ENCODE data around the gene GCAT.

The GCAT gene

GRCh38 chr22:37764622-37765021 lies 43.1 kb upstream of the GCAT start:
- no peak overlapping the region for H3K4me3 ChIP-seq (ENCODE audit: low read depth, low read length)
- no peak for TF ChIP-seq CTCF (IDR thresholded peaks at IDR 0.05; ENCODE audit: low read depth, low read length)

DNA sequence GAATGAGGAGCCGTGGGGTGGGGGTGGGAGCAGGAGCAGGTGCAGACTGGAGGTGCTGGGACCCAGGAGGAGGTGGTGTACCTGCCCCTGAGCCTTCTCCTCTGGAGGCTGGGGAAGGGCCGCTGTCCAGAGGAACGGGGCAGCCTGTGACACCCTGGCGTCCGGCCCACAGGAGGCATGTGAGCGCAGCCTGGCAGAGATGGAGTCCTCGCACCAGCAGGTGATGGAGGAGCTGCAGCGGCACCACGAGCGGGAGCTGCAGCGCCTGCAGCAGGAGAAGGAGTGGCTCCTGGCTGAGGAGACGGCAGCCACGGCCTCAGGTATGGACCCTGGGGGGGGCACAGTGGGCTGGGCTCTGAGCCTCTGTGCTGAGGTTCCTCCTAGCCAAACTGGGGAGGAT lies 42.2 kb upstream of the GCAT start:
- no peak overlapping the region for H3K4me3 ChIP-seq (ENCODE audit: low read depth, low read length)
- TF ChIP-seq CTCF (IDR thresholded peaks at IDR 0.05; ENCODE audit: low read depth, low read length) = no peak

DNA sequence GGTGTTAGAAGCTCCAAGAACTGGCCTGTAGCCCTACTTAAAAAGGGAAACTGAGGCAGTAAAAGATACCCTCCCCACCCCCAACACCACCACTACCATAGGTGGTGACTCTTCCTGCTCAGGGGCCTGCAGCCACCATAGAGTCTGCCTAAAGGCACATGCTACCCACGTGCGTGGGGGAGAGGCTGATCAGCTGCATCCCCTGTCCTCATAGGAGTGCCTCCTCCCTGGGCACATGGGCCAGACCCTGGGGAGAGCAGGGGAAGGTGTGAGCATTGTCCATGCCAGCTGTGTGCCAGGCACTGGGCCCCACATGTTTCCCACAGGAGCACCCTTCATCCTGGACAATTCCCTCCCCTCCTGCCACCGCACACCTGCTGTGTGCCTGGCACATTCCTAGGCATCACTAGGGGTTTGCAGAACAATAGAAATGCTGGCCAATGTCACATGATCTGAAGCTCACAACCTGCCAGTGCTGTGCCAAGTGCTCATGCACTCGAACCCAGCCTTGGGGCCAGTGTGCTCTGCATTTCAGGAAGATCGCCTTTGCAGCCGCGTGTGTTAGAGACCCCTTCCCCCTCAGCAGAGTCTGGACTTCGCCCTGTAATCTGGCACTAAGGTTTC lies 41.7 kb upstream of the GCAT start:
- TF ChIP-seq CTCF (IDR thresholded peaks at IDR 0.05; ENCODE audit: low read depth, low read length) = no peak
- no peak overlapping the region for H3K4me3 ChIP-seq (ENCODE audit: low read depth, low read length)

GRCh38 chr22:37768273-37768672 lies 39.5 kb upstream of the GCAT start:
- H3K4me3 ChIP-seq (ENCODE audit: low read depth, low read length) = no peak overlapping the region
- TF ChIP-seq CTCF (IDR thresholded peaks at IDR 0.05; ENCODE audit: low read depth, low read length) = peak; percentile 42; the same call in 1 of the 2 replicates

GRCh38 chr22:37769056-37769455 lies 38.7 kb upstream of the GCAT start:
- no peak for TF ChIP-seq CTCF (IDR thresholded peaks at IDR 0.05; ENCODE audit: low read depth, low read length)
- no peak overlapping the region for H3K4me3 ChIP-seq (ENCODE audit: low read depth, low read length)

DNA sequence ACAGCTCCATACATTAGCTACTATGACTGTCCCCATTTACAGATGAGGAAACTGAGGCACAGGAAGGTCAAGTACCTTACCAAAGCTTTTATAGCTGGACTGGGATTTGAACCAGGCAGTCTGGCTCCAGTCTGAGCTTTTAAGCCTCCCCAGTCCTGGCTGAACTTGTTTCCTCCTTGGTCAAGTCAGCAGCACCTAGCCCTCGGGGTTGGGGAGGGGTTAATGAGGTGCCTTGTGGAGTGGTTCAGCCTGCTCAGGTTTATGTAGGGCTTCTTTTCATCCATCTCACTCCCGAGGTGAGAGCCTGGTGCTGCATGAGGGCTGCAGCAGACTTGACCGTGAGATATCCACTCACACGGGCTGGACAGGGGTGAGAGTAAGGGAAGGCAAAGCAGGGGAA lies 36.7 kb upstream of the GCAT start:
- TF ChIP-seq CTCF (IDR thresholded peaks at IDR 0.05; ENCODE audit: low read depth, low read length) = no peak
- H3K4me3 ChIP-seq (ENCODE audit: low read depth, low read length) = no peak overlapping the region

DNA sequence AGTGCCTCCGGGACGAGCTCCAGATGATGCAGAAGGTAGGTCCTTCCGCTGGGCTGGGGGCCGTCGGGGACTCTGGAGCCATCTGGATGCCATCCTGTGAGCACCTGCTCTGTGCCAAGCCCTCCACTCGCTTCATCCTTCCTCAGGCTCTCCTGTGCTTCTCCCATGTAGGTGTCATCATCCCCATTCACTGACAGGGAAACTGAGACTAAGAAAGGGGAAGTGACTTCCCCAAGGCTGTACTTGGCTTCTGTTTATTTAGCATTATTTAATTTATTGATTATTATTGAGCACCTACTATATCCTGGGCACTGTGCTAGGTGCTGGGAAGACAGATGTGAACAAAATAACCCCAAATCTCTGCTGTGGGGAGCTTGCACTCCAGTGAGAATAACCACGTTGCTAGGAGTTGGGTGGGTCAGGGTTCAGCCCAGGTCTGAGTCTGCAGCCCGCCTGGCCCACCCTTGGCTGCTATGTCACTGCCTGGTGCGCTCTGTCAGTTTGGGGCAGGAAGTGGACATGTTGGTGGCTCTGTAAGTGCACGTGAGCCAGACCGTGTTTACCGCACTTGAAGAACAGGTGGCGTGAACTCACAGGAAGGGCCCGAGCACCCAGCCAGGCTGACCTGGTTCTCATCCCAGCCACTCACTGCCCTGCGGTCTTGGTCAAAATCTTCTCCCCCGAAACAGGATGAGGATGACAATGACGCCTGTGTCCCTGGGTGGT lies 35.9 kb upstream of the GCAT start:
- no peak overlapping the region for H3K4me3 ChIP-seq (ENCODE audit: low read depth, low read length)
- TF ChIP-seq CTCF (IDR thresholded peaks at IDR 0.05; ENCODE audit: low read depth, low read length) = no peak

Data from WI38 (cell line).